GM23338 (cell line): ENCODE measurements around the gene FAM53A.

ENCODE experiments used
- EZH2 ChIP-seq: fragments of 200-600 bp; sonication (generic); IDR thresholded peaks from one replicate; pipeline ENCODE4 v1.8.0; 2017; ENCODE audit warnings: antibody characterized with exemption, mild to moderate bottlenecking, low read depth; ENCODE audit not compliant: unreplicated experiment
- EZH2phosphoT487 ChIP-seq: fragments of 200-600 bp; sonication (generic); IDR thresholded peaks from one replicate; pipeline ENCODE4 v1.8.1; 2018; ENCODE audit warnings: antibody characterized with exemption; ENCODE audit not compliant: unreplicated experiment
- POLR2AphosphoS5 ChIP-seq: IDR thresholded peaks from 2 replicates; pipeline ENCODE4 v1.6.1; 2016; ENCODE audit warnings: antibody characterized with exemption, low read depth
- TF ChIP-seq, protein P1 (sequence below), 2 experiments: fragments of 200-600 bp in 1 of 2; sonication (generic) in 1 of 2; conservative IDR thresholded peaks; 2 replicates each; pipeline versions ENCODE4 v1.5.1 to v1.6.1; 2016 to 2017; ENCODE audit warnings: antibody characterized with exemption in 2 of 2, low read depth in 2 of 2, mild to moderate bottlenecking in 2 of 2, moderate library complexity in 1 of 2
- TF ChIP-seq, protein P2 (sequence below): IDR thresholded peaks from one replicate; pipeline ENCODE4 v1.6.1; 2018; ENCODE audit warnings: antibody characterized with exemption; ENCODE audit not compliant: unreplicated experiment

DNA sequence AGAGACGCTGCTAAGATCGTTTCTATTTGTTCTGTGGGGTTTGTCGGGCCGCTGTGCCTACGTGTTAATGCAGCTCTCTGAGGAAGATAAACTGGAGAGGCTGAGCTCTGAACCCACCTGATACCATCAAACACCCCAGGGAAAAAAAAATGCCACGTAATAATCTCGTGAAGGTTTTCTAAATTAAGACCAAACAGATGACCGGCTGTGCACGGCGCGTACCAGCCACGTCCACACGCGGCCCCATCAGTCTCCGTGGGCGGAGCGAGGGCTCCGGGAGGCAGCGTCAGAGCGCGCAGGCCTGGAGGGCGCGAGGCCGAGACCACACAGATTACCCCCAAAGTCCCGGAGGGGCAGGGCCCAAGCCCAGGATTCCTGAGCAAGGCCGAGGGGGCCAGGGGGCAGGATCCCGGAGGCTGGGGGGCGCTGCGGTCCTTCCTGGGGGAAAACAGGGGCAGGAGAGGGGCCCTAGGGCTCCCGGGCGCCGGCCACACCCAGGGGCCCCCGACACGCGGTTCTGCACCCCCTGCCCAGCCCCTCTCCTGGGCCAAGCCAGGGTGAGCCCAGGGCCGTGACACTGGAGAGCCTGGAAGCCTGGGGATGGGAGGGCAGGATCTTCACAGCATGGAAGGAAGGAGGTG, 91.9 kb downstream of the FAM53A start:
- TF ChIP-seq, protein P1, sequence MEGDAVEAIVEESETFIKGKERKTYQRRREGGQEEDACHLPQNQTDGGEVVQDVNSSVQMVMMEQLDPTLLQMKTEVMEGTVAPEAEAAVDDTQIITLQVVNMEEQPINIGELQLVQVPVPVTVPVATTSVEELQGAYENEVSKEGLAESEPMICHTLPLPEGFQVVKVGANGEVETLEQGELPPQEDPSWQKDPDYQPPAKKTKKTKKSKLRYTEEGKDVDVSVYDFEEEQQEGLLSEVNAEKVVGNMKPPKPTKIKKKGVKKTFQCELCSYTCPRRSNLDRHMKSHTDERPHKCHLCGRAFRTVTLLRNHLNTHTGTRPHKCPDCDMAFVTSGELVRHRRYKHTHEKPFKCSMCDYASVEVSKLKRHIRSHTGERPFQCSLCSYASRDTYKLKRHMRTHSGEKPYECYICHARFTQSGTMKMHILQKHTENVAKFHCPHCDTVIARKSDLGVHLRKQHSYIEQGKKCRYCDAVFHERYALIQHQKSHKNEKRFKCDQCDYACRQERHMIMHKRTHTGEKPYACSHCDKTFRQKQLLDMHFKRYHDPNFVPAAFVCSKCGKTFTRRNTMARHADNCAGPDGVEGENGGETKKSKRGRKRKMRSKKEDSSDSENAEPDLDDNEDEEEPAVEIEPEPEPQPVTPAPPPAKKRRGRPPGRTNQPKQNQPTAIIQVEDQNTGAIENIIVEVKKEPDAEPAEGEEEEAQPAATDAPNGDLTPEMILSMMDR (conservative IDR thresholded peaks at IDR 0.05; ENCODE audit: low read depth in 2 of 2) = no peak
- no peak for TF ChIP-seq POLR2AphosphoS5
- TF ChIP-seq, protein P2, sequence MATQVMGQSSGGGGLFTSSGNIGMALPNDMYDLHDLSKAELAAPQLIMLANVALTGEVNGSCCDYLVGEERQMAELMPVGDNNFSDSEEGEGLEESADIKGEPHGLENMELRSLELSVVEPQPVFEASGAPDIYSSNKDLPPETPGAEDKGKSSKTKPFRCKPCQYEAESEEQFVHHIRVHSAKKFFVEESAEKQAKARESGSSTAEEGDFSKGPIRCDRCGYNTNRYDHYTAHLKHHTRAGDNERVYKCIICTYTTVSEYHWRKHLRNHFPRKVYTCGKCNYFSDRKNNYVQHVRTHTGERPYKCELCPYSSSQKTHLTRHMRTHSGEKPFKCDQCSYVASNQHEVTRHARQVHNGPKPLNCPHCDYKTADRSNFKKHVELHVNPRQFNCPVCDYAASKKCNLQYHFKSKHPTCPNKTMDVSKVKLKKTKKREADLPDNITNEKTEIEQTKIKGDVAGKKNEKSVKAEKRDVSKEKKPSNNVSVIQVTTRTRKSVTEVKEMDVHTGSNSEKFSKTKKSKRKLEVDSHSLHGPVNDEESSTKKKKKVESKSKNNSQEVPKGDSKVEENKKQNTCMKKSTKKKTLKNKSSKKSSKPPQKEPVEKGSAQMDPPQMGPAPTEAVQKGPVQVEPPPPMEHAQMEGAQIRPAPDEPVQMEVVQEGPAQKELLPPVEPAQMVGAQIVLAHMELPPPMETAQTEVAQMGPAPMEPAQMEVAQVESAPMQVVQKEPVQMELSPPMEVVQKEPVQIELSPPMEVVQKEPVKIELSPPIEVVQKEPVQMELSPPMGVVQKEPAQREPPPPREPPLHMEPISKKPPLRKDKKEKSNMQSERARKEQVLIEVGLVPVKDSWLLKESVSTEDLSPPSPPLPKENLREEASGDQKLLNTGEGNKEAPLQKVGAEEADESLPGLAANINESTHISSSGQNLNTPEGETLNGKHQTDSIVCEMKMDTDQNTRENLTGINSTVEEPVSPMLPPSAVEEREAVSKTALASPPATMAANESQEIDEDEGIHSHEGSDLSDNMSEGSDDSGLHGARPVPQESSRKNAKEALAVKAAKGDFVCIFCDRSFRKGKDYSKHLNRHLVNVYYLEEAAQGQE = no peak
- no peak for TF ChIP-seq EZH2
- TF ChIP-seq EZH2phosphoT487 = no peak
